Measurements from ENCODE around the gene CCN2.
A peak's percentile ranks its signal among the peaks of the same experiment; 100 is the strongest.
"Not testable (repeated sequence)": the region's sequence is repeated elsewhere in the genome, so short reads cannot be mapped to it uniquely, and the experiment has no call there.

CCN2 gene

GRCh38 chr6:131945971-131946370 lies 5.2 kb downstream of the CCN2 start:
- DNase-seq (ENCODE audit: low read depth in 2 of 2, low spot score in 1 of 2): no peak

GRCh38 chr6:131937703-131938631 lies 13.2 kb downstream of the CCN2 start:
- no peak for DNase-seq (ENCODE audit: low read depth in 2 of 2, low spot score in 1 of 2)

- no peak for DNase-seq (ENCODE audit: low read depth in 2 of 2, low spot score in 1 of 2)
These were observed 13.9 kb downstream of the CCN2 start for GRCh38 chr6:131937226-131937625.

- DNase-seq (ENCODE audit: low read depth in 2 of 2, low spot score in 1 of 2): no peak
These were observed 15.0 kb downstream of the CCN2 start for GRCh38 chr6:131936156-131936555.

GRCh38 chr6:131931063-131931750 lies 20.0 kb downstream of the CCN2 start:
- DNase-seq (ENCODE audit: low read depth in 2 of 2, low spot score in 1 of 2): no peak

GRCh38 chr6:131929976-131930375 lies 21.2 kb downstream of the CCN2 start:
- DNase-seq (ENCODE audit: low read depth in 2 of 2, low spot score in 1 of 2): no peak

- no peak for DNase-seq (ENCODE audit: low read depth in 2 of 2, low spot score in 1 of 2)
These were observed 21.9 kb downstream of the CCN2 start for GRCh38 chr6:131929264-131929663.

GRCh38 chr6:131924881-131925474 lies 26.2 kb downstream of the CCN2 start:
- DNase-seq (ENCODE audit: low read depth in 2 of 2, low spot score in 1 of 2): no peak

- DNase-seq (ENCODE audit: low read depth in 2 of 2, low spot score in 1 of 2): no peak
These were observed 27.8 kb downstream of the CCN2 start for GRCh38 chr6:131923356-131923755.

GRCh38 chr6:131920656-131921055 lies 30.5 kb downstream of the CCN2 start:
- no peak for DNase-seq (ENCODE audit: low read depth in 2 of 2, low spot score in 1 of 2)

- DNase-seq (ENCODE audit: low read depth in 2 of 2, low spot score in 1 of 2): no peak
These were observed 32.4 kb downstream of the CCN2 start for GRCh38 chr6:131918650-131919355.

- DNase-seq (ENCODE audit: low read depth in 2 of 2, low spot score in 1 of 2): no peak
These were observed 33.2 kb downstream of the CCN2 start for GRCh38 chr6:131917763-131918649.

GRCh38 chr6:131917318-131917717 lies 33.9 kb downstream of the CCN2 start:
- no peak for DNase-seq (ENCODE audit: low read depth in 2 of 2, low spot score in 1 of 2)

GRCh38 chr6:131916847-131917246 lies 34.3 kb downstream of the CCN2 start:
- DNase-seq (ENCODE audit: low read depth in 2 of 2, low spot score in 1 of 2): no peak

- not testable (repeated sequence) for DNase-seq (ENCODE audit: low read depth in 2 of 2, low spot score in 1 of 2)
These were observed 34.9 kb downstream of the CCN2 start for GRCh38 chr6:131916091-131916796.

- peak; percentile 1 to 14 for DNase-seq (ENCODE audit: low read depth in 2 of 2, low spot score in 1 of 2)
These were observed 36.0 kb downstream of the CCN2 start for GRCh38 chr6:131914967-131915751.

GRCh38 chr6:131914234-131914633 lies 36.9 kb downstream of the CCN2 start:
- DNase-seq (ENCODE audit: low read depth in 2 of 2, low spot score in 1 of 2): no peak

- DNase-seq (ENCODE audit: low read depth in 2 of 2, low spot score in 1 of 2): no peak
These were observed 39.2 kb downstream of the CCN2 start for GRCh38 chr6:131911951-131912350.

- no peak for DNase-seq (ENCODE audit: low read depth in 2 of 2, low spot score in 1 of 2)
These were observed 40.2 kb downstream of the CCN2 start for GRCh38 chr6:131910956-131911355.
